GM12891 (cell line): ENCODE data around the gene ALK.

Experiments used
- POLR2A ChIP-seq: IDR thresholded peaks from 2 replicates; pipeline ENCODE4 v1.6.1; 2011; ENCODE audit warnings: low read depth, low read length, control low read depth
- POLR2AphosphoS5 ChIP-seq: IDR thresholded peaks from 2 replicates; pipeline ENCODE4 v1.6.1; 2011; ENCODE audit warnings: low read depth, low read length, control low read depth
- POU2F2 ChIP-seq: IDR thresholded peaks from 2 replicates; pipeline ENCODE4 v1.6.1; 2011; ENCODE audit warnings: low read depth, mild to moderate bottlenecking, control low read depth, low read length, moderate library complexity
- TAF1 ChIP-seq: IDR thresholded peaks from 2 replicates; pipeline ENCODE4 v1.6.1; 2011; ENCODE audit warnings: low read depth, low read length, control low read depth

DNA sequence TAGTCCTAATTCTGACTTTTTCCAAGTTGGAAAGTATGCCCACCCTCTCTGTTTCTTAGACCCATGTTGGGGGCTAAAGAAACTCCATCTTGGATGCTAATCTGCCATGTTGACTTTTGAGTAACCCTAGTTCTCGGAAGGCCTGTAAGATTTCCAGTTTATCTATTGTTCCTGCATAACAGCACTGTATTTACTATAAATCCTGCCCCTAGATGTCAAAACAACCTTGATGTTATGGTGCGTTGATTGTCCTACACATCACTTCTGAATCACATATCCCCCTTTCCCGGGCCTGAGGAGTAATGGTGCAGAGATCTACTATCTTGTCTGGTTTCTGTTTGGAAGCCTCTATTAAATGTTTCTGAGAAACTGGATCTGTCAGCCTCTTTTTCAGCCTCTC lies 116.7 kb downstream of the ALK start:
- TF ChIP-seq POLR2A (no peak), POLR2AphosphoS5 (no peak), POU2F2 (no peak), TAF1 (no peak)
